Skeletal muscle cell (primary cell): ENCODE measurements around the gene ZIC4.

Source experiments
- DNase-seq: peaks from one replicate; pipeline ENCODE4 v3.0.0-alpha.2; 2010; ENCODE audit warnings: low read depth
- H3K4me3 ChIP-seq: 2 replicates; pipeline ENCODE4 v1.5.1; 2011; ENCODE audit warnings: low read depth, mild to moderate bottlenecking, control low read depth, low read length, moderate library complexity

ZIC4 gene

DNA sequence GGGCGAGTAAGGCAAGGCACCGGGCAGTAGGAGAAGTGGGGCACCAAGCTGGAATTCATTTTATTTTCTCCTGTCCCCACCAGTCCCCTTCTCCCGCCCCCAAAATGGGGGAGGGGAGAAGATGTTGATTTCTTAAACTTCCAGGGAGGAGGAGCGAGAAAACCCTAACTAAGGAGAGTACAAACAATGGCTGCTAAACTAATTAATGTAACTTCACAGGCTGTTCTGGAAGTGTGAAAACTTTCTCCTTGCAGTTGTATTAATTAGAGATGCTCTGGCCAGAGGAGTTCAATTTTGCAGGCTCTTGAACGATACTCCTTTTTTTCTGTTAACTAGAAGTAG, 11.5 kb downstream of the ZIC4 start:
- H3K4me3 ChIP-seq, result peak overlapping the region; percentile 51
- no peak for DNase-seq

DNA sequence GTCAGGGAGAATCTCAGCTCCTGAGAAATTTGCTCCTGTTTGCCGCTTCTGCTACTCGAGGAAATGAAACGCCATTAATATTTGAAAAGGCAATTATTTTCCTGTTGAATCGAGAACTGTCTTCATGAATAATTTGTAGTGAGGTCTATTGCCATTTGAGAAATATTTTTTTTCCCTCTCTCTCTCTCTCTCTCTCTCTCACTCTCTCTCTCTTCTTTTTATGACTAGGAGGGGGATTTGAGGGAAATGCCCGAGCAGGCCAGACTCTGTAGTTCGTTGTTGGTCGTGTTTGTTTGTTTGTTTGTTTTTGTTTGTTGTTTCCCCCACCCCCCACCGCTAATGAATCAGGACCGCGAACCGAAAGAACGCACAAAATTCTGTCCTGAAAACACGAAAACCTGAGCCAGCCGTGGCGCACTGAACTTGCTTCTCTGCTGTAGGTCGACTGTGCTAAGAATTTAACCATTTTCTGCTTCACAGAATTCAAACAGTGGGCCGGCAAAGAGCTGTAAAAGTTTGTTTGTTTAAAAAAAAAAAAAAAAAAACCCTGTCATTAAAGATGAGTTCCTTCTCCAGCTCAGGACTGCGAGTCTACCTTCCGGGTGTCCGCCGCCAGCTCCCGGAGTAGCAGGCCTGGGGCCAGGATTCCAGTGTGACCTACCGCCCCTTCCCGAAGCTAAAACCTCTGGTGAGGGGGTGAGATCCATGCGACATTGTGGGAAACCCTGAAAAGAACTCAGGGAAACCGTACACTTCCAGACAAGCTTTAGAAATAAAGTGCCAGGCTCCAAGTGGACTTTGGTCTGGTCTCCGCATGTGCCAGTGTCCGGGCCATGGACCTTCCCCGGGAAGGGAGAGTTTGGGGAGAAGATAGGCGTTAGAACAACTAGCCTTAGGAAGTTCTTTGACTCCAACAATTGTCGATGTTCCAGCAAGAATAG, 12.1 kb downstream of the ZIC4 start:
- H3K4me3 ChIP-seq, result peak overlapping the region; percentile 51
- no peak for DNase-seq

DNA sequence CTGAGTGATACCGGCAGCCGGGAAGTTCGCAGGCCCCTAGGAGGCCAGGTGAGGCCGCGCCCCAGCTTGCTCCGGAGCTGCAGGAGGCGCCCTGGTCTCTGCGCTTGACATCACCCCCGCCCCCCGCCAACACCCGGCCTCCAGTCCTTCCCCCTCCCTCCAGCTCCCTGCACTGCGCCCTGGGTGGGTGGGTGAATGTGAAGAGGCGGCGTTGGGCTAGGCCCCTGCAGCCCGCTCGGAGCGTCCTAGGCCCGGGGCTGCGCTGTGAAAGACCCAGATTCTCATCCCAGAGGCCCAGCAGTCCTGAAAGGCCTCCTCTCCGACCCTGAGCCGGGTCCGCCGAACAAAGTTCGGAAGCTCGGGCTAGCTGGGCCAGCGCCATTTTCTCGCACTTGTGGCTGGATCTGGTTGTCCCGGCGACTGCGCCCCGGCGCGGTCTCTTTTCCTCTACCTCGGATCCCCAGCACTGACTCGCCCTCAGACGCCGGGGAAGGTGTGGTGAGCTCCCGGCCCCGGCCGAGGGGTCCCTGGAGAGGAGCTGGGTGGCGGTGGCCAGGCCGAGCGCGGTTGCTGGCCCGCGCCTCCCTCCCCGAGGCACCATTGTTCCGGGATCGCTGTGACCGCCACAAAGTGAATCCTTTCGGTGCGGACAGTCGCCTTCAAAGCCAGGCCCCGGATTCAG, 12.9 kb downstream of the ZIC4 start:
- DNase-seq, result no peak
- H3K4me3 ChIP-seq, result peak overlapping the region; percentile 51

DNA sequence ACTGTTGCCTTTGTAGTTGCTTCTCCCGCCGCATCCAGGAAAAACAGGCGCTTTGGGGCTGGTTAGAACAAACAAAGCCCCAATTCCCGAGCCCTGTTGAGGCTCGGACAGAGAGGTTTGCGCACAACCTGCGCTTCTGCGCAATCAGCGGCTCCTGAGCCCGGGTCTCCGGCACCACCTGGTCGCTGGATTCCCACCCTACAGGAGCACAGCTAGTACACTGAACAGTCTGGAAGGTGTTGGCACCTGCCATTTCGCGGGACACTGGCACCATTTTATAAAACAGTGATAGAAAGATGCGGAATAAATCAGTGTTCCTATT, 13.8 kb downstream of the ZIC4 start:
- DNase-seq, result no peak
- H3K4me3 ChIP-seq, result peak overlapping the region; percentile 51

DNA sequence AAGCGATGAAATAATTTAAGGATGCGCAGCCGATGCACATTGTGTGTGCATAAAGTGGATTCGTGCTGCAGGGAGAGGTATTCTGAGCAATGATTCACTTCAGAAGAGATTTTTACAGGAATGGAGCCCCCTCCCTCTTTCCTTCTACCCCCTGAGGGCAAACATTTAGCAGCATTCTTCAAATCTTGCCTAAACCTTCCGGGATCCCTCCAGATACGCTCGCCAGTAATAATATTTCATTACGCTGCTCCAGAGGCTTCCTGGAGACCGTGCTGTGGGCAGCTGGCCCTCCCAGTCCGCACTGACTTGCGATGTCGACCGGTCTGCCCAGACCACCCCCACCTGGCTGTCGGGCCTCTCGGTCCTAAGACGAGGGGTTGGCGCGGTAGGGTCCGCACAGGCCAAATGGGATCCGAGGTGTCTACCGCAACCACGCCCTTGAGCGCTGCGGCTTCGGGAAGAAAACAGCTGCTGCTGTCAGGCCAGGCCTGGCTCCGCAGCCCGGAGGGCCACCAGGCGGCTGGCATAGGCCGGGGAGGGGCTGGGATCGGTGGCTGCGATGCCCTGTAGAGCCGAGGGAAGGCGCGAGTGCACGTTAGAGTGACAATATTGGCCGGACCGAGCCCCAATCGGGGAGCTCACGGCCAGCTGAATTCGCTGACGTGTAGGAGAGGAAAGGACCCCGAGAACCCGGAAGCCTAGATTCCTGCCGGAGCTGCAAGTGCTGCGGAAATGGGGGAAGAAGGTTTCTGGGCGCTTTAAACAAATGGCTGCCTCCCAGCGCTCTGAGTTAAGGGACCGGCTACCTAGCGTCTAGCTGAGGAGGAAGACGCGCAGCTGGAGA, 14.3 kb downstream of the ZIC4 start:
- DNase-seq, result peak; percentile 15
- H3K4me3 ChIP-seq, result peak overlapping the region; percentile 51

- no peak for DNase-seq
- H3K4me3 ChIP-seq, result no peak overlapping the region
Observed at GRCh38 chr3:147390589-147391569, 15.5 kb downstream of the ZIC4 start.

DNA sequence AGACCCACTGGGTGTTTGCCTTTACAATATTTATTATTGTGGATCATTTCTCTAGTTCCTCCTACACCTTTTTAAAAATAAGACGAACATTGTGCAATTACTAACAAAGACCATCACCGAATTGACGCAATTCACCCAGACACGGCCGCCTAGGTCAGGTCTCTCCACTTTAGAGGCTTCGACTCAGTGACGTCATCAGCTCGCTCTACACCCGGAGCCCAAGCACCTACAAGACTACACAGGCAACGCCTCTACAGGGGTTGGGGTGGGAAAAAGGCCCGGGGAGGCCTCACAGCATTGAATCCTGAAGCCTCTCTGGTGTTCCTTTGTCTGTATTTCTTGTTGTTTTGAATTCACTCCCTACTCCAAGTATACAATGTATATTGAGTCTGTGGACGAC, 16.6 kb downstream of the ZIC4 start:
- no peak overlapping the region for H3K4me3 ChIP-seq
- DNase-seq, result no peak

GRCh38 chr3:147388700-147389580, 17.4 kb downstream of the ZIC4 start:
- no peak overlapping the region for H3K4me3 ChIP-seq
- no peak for DNase-seq

- DNase-seq, result no peak
- no peak overlapping the region for H3K4me3 ChIP-seq
Observed at GRCh38 chr3:147387885-147388699, 18.3 kb downstream of the ZIC4 start.

GRCh38 chr3:147387291-147387884, 19.0 kb downstream of the ZIC4 start:
- no peak overlapping the region for H3K4me3 ChIP-seq
- DNase-seq, result no peak

DNA sequence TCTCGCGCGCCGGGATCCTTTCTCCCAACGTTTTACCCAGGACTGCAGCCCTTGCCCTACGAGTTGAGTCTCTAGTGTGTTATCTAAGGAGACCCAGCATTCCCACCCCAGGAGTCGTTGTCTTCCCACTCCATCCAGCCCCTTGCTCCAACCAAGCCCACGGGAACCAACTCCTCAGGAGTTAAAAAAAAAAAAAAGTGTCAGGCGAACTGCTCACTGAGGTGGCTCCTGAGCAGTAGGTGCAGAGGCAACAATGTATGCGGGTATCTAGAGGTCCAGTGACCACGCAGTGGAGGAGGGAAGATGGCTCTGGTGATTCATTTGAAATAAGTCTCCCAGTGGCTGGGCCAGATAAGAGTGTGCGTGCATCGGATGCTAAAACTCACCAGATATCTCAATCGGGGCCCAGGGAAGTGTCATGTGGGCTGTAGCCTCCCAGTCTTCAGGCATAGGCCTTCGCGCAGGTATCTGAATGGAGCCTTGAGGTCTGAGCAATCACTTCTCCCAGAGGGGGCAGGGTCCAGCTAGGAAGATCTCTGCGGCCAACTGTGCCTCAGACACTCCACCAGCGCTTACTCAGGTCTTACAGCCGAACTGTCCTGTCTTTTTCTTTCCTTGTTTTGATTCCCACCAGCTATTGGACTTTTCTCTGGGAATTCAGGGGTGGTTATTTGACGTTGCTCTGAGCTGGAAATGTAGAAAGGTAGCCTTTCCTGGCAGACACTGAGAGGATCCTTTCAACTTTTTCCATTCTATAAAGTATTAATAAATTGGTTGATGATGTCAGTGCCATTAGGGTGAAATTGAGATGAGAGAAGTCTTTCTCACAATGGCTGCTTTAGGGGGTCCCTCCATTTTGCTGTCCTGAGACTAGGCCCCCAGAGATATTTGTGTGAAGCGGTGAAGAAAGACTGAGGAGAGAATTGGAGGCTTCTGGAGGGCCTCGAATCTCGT, 21.0 kb downstream of the ZIC4 start:
- DNase-seq, result no peak
- H3K4me3 ChIP-seq, result no peak overlapping the region

DNA sequence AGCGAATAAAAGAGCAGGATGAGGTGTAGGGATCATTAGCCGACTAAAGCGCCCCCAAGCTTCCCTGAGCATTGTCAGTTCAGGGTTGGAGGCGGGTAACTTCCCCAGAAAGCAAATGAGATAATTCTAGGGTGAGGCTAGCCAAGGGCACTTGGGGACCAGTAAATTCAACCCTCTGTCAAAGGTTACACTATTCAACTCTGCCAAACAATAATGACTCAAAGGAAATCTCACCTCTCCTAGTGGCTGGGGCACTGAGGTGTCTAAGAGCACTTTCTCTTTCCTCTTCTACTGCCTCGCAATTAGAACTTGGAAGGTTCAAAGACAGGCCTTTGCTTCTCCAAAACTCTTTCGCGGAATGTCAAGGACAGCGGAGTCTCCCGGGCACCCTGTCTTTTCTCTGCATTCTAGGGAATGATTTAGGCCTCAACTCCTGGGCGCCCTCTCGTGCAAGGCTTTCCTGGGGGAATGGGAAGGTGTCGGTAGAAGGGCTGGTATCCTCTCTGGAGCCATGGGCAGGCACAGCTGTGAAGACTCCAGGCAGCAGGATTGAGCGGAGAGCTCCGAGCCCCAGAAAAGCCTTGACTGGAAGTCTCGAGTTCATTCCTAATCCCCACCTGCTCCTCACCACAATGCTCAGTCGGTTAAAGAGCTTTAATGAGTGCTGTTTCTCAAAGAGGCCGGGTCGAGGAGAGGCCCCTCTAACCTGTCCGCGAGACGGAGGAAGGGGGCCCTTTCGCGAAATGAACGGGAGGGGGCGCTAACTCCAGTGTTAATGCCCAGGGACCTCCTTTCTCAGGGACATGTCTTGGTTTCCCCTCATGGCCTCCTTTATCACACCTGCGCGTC, 21.9 kb downstream of the ZIC4 start:
- no peak for DNase-seq
- no peak overlapping the region for H3K4me3 ChIP-seq

- no peak overlapping the region for H3K4me3 ChIP-seq
- DNase-seq, result no peak
Observed at GRCh38 chr3:147383617-147384016, 22.7 kb downstream of the ZIC4 start.

DNA sequence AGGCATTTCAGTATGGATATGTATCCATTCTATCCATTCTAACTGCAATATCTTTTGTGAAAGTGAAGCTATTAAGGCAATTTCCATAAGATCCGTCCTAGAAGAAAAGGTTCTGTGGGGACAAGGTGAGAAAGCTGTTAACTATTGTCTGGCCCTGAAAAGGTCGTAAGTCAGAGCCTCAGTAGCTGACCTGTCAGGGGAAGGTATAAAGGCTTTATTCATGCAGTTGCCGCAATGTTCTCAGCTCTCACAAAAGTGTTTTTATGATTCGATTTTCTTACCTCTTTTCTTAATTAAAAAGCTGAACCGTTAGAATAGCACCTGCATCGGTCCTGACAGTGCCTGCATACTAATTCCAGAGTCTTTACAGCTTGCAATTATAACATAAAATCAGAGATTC, 24.7 kb downstream of the ZIC4 start:
- H3K4me3 ChIP-seq, result no peak overlapping the region
- DNase-seq, result no peak

DNA sequence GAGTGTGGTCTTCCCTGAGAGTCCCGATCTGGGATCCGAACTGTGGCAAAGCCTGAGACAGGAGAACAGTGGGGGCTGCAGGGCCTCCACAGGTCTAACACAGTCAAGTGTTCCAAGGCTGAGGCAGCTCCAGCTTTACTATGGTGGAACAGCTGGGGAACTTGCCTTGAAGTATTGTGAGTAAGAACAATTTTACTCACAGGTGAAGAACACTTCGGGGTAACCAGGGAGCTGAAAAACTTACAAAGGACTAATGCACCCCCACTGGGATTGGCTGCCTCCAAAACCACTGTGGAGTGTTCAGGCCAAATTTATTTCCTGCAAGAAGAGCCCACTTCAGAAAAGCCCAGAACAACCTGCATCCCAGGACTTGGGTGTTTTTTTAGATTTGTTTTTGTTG, 25.4 kb downstream of the ZIC4 start:
- DNase-seq, result no peak
- H3K4me3 ChIP-seq, result no peak overlapping the region
